Measurements from ENCODE around the gene APCS. TPM values are rescaled to one million over a fixed set of nuclear protein-coding genes. Genes with fewer than 3 reads are reported as not detected.

Gene APCS, protein sequence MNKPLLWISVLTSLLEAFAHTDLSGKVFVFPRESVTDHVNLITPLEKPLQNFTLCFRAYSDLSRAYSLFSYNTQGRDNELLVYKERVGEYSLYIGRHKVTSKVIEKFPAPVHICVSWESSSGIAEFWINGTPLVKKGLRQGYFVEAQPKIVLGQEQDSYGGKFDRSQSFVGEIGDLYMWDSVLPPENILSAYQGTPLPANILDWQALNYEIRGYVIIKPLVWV
- not detected in 2 replicates for total RNA-seq

DNA sequence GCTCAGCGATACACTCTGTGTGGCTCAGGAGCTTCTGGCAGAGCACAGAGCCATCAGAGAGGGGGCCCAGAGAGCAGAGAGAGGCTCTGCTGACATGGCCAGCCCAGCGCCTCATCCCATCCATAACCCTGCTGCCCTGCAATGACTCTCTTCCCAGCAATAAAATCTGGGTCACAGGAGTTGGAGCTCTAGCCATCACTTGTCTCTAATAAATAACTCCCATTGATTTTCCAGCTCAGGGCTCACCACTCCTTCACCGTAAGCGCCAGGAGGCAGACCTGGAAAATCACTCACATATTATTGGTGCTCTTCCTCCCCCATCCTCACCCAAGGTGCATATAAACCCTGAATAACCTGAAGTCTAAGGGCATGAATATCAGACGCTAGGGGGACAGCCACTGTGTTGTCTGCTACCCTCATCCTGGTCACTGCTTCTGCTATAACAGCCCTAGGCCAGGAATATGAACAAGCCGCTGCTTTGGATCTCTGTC, at the start of gene APCS:
Gene APCS, plus strand, starts transcription at position 366 of the 491 bp plus-strand sequence. Its CDS starts 96 bp downstream, at position 462.

Other genes with a start within 250 kb of the APCS start
- gene OR10J4, start 155.6 kb upstream of the APCS start, total RNA-seq, result not detected in 2 replicates
- gene OR10J1, start 148.1 kb upstream of the APCS start, total RNA-seq, result not detected in 2 replicates
- gene OR10J5, start 51.8 kb upstream of the APCS start, total RNA-seq, result not detected in 2 replicates
- not detected in 2 replicates for gene CRP, start 126.8 kb downstream of the APCS start, total RNA-seq
- 18.2 and 49.2 TPM in 2 replicates for gene DUSP23, start 193.1 kb downstream of the APCS start, total RNA-seq
- gene FCRL6, start 214.5 kb downstream of the APCS start, total RNA-seq, result not detected in 2 replicates
- not detected in 2 replicates for gene SLAMF8, start 239.0 kb downstream of the APCS start, total RNA-seq